Caco-2 (cell line): Measurements from ENCODE around the gene TRIM54. TPM values are rescaled to one million over a fixed set of nuclear protein-coding genes. Genes with fewer than 3 reads are reported as not detected.

Source experiments
- BruUV-seq: library from RNA; stranded (reverse); fragments of 400-500 nt; replicated peaks from 2 replicates; lab custom pipeline; 2021; lab: Mats Ljungman, UMichigan
- CTCF ChIA-PET: fragments of 300-600 bp; sonication (Branson Sonifier 250); formaldehyde crosslinking; loops from one replicate; lab custom pipeline; 2022; ENCODE audit warnings: antibody characterized with exemption; lab: Charles Lee
- POLR2A ChIA-PET: fragments of 300-600 bp; sonication (Branson Sonifier 250); formaldehyde crosslinking; loops from one replicate; lab custom pipeline; 2022; ENCODE audit warnings: antibody characterized with exemption; lab: Charles Lee
- DNase-seq, 2 experiments: peaks; one replicate each; pipeline versions ENCODE4 v3.0.0 to v3.0.0-alpha.2; 2020 to 2022
- H3K27me3 ChIP-seq: replicated peaks from 2 replicates; pipeline ENCODE4 v1.6.0; 2011; ENCODE audit warnings: low read length; ENCODE audit not compliant: control insufficient read depth, insufficient read depth
- H3K36me3 ChIP-seq: 2 replicates; pipeline ENCODE4 v1.5.1; 2011; ENCODE audit warnings: low read length; ENCODE audit not compliant: control insufficient read depth, insufficient read depth
- H3K4me1 ChIP-seq: fragments of 250-450 bp; sonication (Bioruptor Pico); 2 replicates; pipeline ENCODE4 v1.5.1; 2020; ENCODE audit warnings: mild to moderate bottlenecking
- H3K4me3 ChIP-seq: 2 replicates; pipeline ENCODE4 v1.5.1; 2011; ENCODE audit warnings: low read depth, mild to moderate bottlenecking, control low read depth, low read length
- H3K9me3 ChIP-seq: fragments of 250-450 bp; sonication (Bioruptor Pico); 2 replicates; pipeline ENCODE4 v1.5.1; 2020; ENCODE audit warnings: mild to moderate bottlenecking, moderate library complexity
- H3K27ac Mint-ChIP-seq: one replicate; pipeline ENCODE4 v1.8.0; 2022; ENCODE audit warnings: mixed read lengths; ENCODE audit not compliant: unreplicated experiment
- H3K27me3 Mint-ChIP-seq: one replicate; pipeline ENCODE4 v1.8.0; 2022; ENCODE audit warnings: mixed read lengths; ENCODE audit not compliant: insufficient read depth, unreplicated experiment
- H3K36me3 Mint-ChIP-seq: one replicate; pipeline ENCODE4 v1.8.0; 2022; ENCODE audit warnings: mild to moderate bottlenecking, mixed read lengths; ENCODE audit not compliant: insufficient read depth, unreplicated experiment
- H3K4me1 Mint-ChIP-seq: one replicate; pipeline ENCODE4 v1.8.0; 2022; ENCODE audit warnings: low read depth, mixed read lengths; ENCODE audit not compliant: unreplicated experiment
- H3K4me3 Mint-ChIP-seq: one replicate; pipeline ENCODE4 v1.8.0; 2022; ENCODE audit warnings: mild to moderate bottlenecking, moderate library complexity, mixed read lengths; ENCODE audit not compliant: unreplicated experiment
- H3K9me3 Mint-ChIP-seq: one replicate; pipeline ENCODE4 v1.8.0; 2022; ENCODE audit warnings: mixed read lengths; ENCODE audit not compliant: unreplicated experiment
- CTCF ChIP-seq, 2 experiments: fragments of 200-600 bp in 1 of 2; IDR thresholded peaks; 1 replicate in 1 of 2; 2 replicates in 1 of 2; pipeline versions ENCODE4 v1.5.1 to v1.8.0; 2011 to 2022; ENCODE audit warnings: antibody characterized with exemption in 1 of 2, control low read depth in 1 of 2, inconsistent platforms in 1 of 2, low read depth in 1 of 2, low read length in 1 of 2, mild to moderate bottlenecking in 1 of 2, moderate library complexity in 1 of 2; ENCODE audit not compliant: insufficient read depth in 1 of 2, severe bottlenecking in 1 of 2, unreplicated experiment in 1 of 2
- intact Hi-C: fragments of 100-400 bp; cut with micrococcal nuclease; formaldehyde crosslinking; loops from one replicate; pipeline ENCODE4 v1.10.0; 2022; ENCODE audit not compliant: unreplicated experiment
- total RNA-seq: library from RNA; stranded (reverse); gene quantifications from 2 replicates; pipeline ENCODE4 v1.2.3, GENCODE V29; 2022

Gene TRIM54
- total RNA-seq, 1 experiment from 2014 or later = 0.25 TPM

- peak; percentile 74 for TF ChIP-seq CTCF (IDR thresholded peaks at IDR 0.05; ENCODE audit: insufficient read depth in 1 of 2, low read depth in 1 of 2, low read length in 1 of 2, severe bottlenecking in 1 of 2, unreplicated experiment in 1 of 2)
- no peaks in the 10 kb centered on the region for H3K27me3 Mint-ChIP-seq
- Histone ChIP-seq H3K9me3 (no peaks in the 10 kb centered on the region), H3K36me3 (no peaks in the 10 kb centered on the region), H3K4me1 (peaks cover 19% of the 10 kb centered on the region), H3K27me3 (no peaks in the 10 kb centered on the region), H3K4me3 (peak overlapping the region; percentile 6; the same call in 1 of the 2 replicates)
- intact Hi-C loops = loop anchor here (1.0 kb wide), 2 partner anchors 35 to 49 kb away; partner anchors contain the start of genes EIF2B4, GTF3C2 and SNX17
- H3K27ac Mint-ChIP-seq = peak overlapping the region; percentile 99
- peak; percentile 91 to 95 for DNase-seq
- H3K36me3 Mint-ChIP-seq = peaks cover 31% of the 10 kb centered on the region
- ChIA-PET CTCF (interaction anchor here (0.5 to 1.0 kb wide), 8 partner anchors 9 to 188 kb away, joined by 3 to 9 read pairs (median 3); partner anchors contain the start of genes ATRAID, EIF2B4, SLC5A6 and SNX17), POLR2A (interaction anchor here (0.6 kb wide), 1 partner anchor 33 kb away, joined by 3 read pairs; no protein-coding TSS in a partner anchor)
- H3K4me3 Mint-ChIP-seq = peak overlapping the region; percentile 94
- no peaks in the 10 kb centered on the region for H3K9me3 Mint-ChIP-seq
- H3K4me1 Mint-ChIP-seq = peaks cover 24% of the 10 kb centered on the region
- no TSS peak for BruUV-seq
These were observed 38.8 kb downstream of the TRIM54 start for GRCh38 chr2:27320958-27321543.

- peak in 1 of 2 experiments; percentile 20 for DNase-seq
- H3K27me3 ChIP-seq = no peaks in the 10 kb centered on the region
- H3K27me3 Mint-ChIP-seq = no peaks in the 10 kb centered on the region
- POLR2A ChIA-PET = interaction anchor here (0.5 to 0.6 kb wide), 2 partner anchors 28 to 47 kb away, joined by 4 read pairs; partner anchors contain the start of gene EIF2B4
- H3K4me3 Mint-ChIP-seq = peak overlapping the region; percentile 94
- TSS peak; percentile 84 for BruUV-seq
- intact Hi-C loops = no loop called here
- no peaks in the 10 kb centered on the region for H3K36me3 ChIP-seq
- TF ChIP-seq CTCF (IDR thresholded peaks at IDR 0.05; ENCODE audit: insufficient read depth in 1 of 2, low read depth in 1 of 2, low read length in 1 of 2, severe bottlenecking in 1 of 2, unreplicated experiment in 1 of 2) = no peak
- no peaks in the 10 kb centered on the region for H3K9me3 Mint-ChIP-seq
- peaks cover 19% of the 10 kb centered on the region for H3K4me1 ChIP-seq
- CTCF ChIA-PET = interaction anchor here (1.0 to 1.3 kb wide), 2 partner anchors 34 to 49 kb away, joined by 3 to 6 read pairs; partner anchors contain the start of gene GTF3C2
- H3K9me3 ChIP-seq = no peaks in the 10 kb centered on the region
- H3K36me3 Mint-ChIP-seq = peaks cover 44% of the 10 kb centered on the region
- peak overlapping the region; percentile 62 for H3K4me3 ChIP-seq
- peaks cover 24% of the 10 kb centered on the region for H3K4me1 Mint-ChIP-seq
- peak overlapping the region; percentile 99 for H3K27ac Mint-ChIP-seq
These were observed 40.1 kb downstream of the TRIM54 start for GRCh38 chr2:27322301-27322765.

GRCh38 chr2:27322766-27323595 is 40.8 kb downstream of the TRIM54 start, which contains the start of gene MPV17:
Gene MPV17, minus strand, starts transcription at chr2:27323097. Its CDS starts 580 bp downstream, at chr2:27322517.
- H3K27ac Mint-ChIP-seq = peak within 1 kb of the TSS; percentile 99
- CTCF ChIA-PET = interaction anchor here (1.0 to 1.4 kb wide), 3 partner anchors 31 to 49 kb away, joined by 3 to 6 read pairs (median 4); partner anchors contain the start of gene GTF3C2
- peak within 1 kb of the TSS; percentile 94 for H3K4me3 Mint-ChIP-seq
- H3K4me1 Mint-ChIP-seq = peaks cover 24% of the 10 kb centered on the region
- intact Hi-C loops = no loop called here
- BruUV-seq = TSS peak; percentile 93
- H3K36me3 Mint-ChIP-seq = peaks cover 50% of the 10 kb centered on the region
- peaks cover 19% of the 10 kb centered on the region for H3K4me1 ChIP-seq
- no peaks in the 10 kb centered on the region for H3K9me3 Mint-ChIP-seq
- peak within 1 kb of the TSS; percentile 62 for H3K4me3 ChIP-seq
- DNase-seq = peak; percentile 95 to 96
- no peaks in the 10 kb centered on the region for H3K9me3 ChIP-seq
- no peak for TF ChIP-seq CTCF (IDR thresholded peaks at IDR 0.05; ENCODE audit: insufficient read depth in 1 of 2, low read depth in 1 of 2, low read length in 1 of 2, severe bottlenecking in 1 of 2, unreplicated experiment in 1 of 2)
- POLR2A ChIA-PET = interaction anchor here (0.5 to 0.6 kb wide), 2 partner anchors 29 to 46 kb away, joined by 4 read pairs; partner anchors contain the start of gene EIF2B4
- H3K36me3 ChIP-seq = no peaks in the 10 kb centered on the region
- H3K27me3 ChIP-seq = no peaks in the 10 kb centered on the region
- H3K27me3 Mint-ChIP-seq = no peaks in the 10 kb centered on the region
